Measurements from ENCODE around the gene FOXO3. TPM values are rescaled to one million over a fixed set of nuclear protein-coding genes. Genes with fewer than 3 reads are reported as not detected.
"Not testable (repeated sequence)": the region's sequence is repeated elsewhere in the genome, so short reads cannot be mapped to it uniquely, and the experiment has no call there.

The FOXO3 gene
- total and polyA plus RNA-seq, 2 experiments from 2014 or later: 19.7 to 36.6 TPM

- no peak for DNase-seq
- in situ Hi-C loops (cut with MboI): loop anchor here (25.0 kb wide), 1 partner anchor 877 kb away; no protein-coding TSS in a partner anchor
- no peak overlapping the region for H3K9ac ChIP-seq
- H3K27me3 ChIP-seq (replicated peaks; ENCODE audit: insufficient read depth): no peaks in the 10 kb centered on the region
- H4K20me1 ChIP-seq (ENCODE audit: insufficient read depth): no peaks in the 10 kb centered on the region
- no peak overlapping the region for H3K4me2 ChIP-seq (ENCODE audit: unreplicated experiment)
- whole genome bisulfite sequencing, 2 experiments (ENCODE audit: low coverage in 1 of 2, low lambda C conversion rate in 2 of 2, missing lambda C conversion rate in 2 of 2): 80 to 83% methylated on average over 10 to 11 of the region's 11 CpGs
- no peaks in the 10 kb centered on the region for H3K4me1 ChIP-seq (ENCODE audit: insufficient read depth)
- H2AFZ ChIP-seq: no peak overlapping the region
- H3K9me3 ChIP-seq (ENCODE audit: low read depth): no peaks in the 10 kb centered on the region
- no peak for TF ChIP-seq EZH2phosphoT487 (IDR thresholded peaks at IDR 0.05; ENCODE audit: insufficient read depth, low read depth)
- TF ChIP-seq EZH2 (IDR thresholded peaks at IDR 0.05; ENCODE audit: insufficient read depth, poor library complexity, severe bottlenecking): no peak
- no peaks in the 10 kb centered on the region for H3K9me2 ChIP-seq (ENCODE audit: insufficient read depth)
- no peak overlapping the region for H3K4me3 ChIP-seq
- no peaks in the 10 kb centered on the region for H3K79me2 ChIP-seq (ENCODE audit: insufficient read depth)
- no peaks in the 10 kb centered on the region for H3F3A ChIP-seq (ENCODE audit: insufficient read depth)
- H3K27ac ChIP-seq: no peak overlapping the region
- H3K36me3 ChIP-seq (ENCODE audit: low read depth): no peaks in the 10 kb centered on the region
Measured at GRCh38 chr6:108535114-108535742, 25.5 kb upstream of the FOXO3 start.

- not testable (repeated sequence) for H3K9ac ChIP-seq; H3K4me2 ChIP-seq (ENCODE audit: unreplicated experiment); H3K4me1 ChIP-seq (ENCODE audit: insufficient read depth); H3K4me3 ChIP-seq; H3K27ac ChIP-seq; H2AFZ ChIP-seq; H3K9me3 ChIP-seq (ENCODE audit: low read depth); DNase-seq; H4K20me1 ChIP-seq (ENCODE audit: insufficient read depth); H3F3A ChIP-seq (ENCODE audit: insufficient read depth); H3K27me3 ChIP-seq (replicated peaks; ENCODE audit: insufficient read depth); H3K9me2 ChIP-seq (ENCODE audit: insufficient read depth); H3K79me2 ChIP-seq (ENCODE audit: insufficient read depth); H3K36me3 ChIP-seq (ENCODE audit: low read depth)
- in situ Hi-C loops (cut with MboI): loop anchor here (25.0 kb wide), 1 partner anchor 876 kb away; no protein-coding TSS in a partner anchor
- WGBS, 2 experiments (ENCODE audit: low coverage in 1 of 2, low lambda C conversion rate in 2 of 2, missing lambda C conversion rate in 2 of 2): 77 to 79% methylated on average over 4 of the region's 4 CpGs
Measured at GRCh38 chr6:108535920-108536535, 24.7 kb upstream of the FOXO3 start.

- Histone ChIP-seq H3K9ac (no peak overlapping the region), H3K4me2 (ENCODE audit: unreplicated experiment) (peak overlapping the region; percentile 34), H3K27me3 (replicated peaks; ENCODE audit: insufficient read depth) (no peaks in the 10 kb centered on the region), H3K36me3 (ENCODE audit: low read depth) (no peaks in the 10 kb centered on the region), H3K9me2 (ENCODE audit: insufficient read depth) (no peaks in the 10 kb centered on the region), H3K4me1 (ENCODE audit: insufficient read depth) (no peaks in the 10 kb centered on the region), H3F3A (ENCODE audit: insufficient read depth) (no peaks in the 10 kb centered on the region), H3K79me2 (ENCODE audit: insufficient read depth) (no peaks in the 10 kb centered on the region), H3K27ac (no peak overlapping the region), H2AFZ (peak overlapping the region; percentile 83), H3K4me3 (0 out of 2 replicates have a peak overlapping the region, but pooled peaks have one; percentile 22), H3K9me3 (ENCODE audit: low read depth) (no peaks in the 10 kb centered on the region), H4K20me1 (ENCODE audit: insufficient read depth) (no peaks in the 10 kb centered on the region)
- TF ChIP-seq EZH2 (IDR thresholded peaks at IDR 0.05; ENCODE audit: insufficient read depth, poor library complexity, severe bottlenecking) (no peak), EZH2phosphoT487 (IDR thresholded peaks at IDR 0.05; ENCODE audit: insufficient read depth, low read depth) (no peak)
- in situ Hi-C loops (cut with MboI): loop anchor here (5.0 to 25.0 kb wide), 4 partner anchors 293 to 870 kb away; no protein-coding TSS in a partner anchor
- DNase-seq: peak; percentile 84
- WGBS, 2 experiments (ENCODE audit: low coverage in 1 of 2, low lambda C conversion rate in 2 of 2, missing lambda C conversion rate in 2 of 2): 10% methylated on average over 5 of the region's 5 CpGs
Measured at GRCh38 chr6:108541843-108542759, 18.6 kb upstream of the FOXO3 start.

- no peaks in the 10 kb centered on the region for H3K36me3 ChIP-seq (ENCODE audit: low read depth)
- no peak overlapping the region for H3K27ac ChIP-seq
- no peak for DNase-seq
- no peak overlapping the region for H3K9ac ChIP-seq
- no peaks in the 10 kb centered on the region for H3K9me2 ChIP-seq (ENCODE audit: insufficient read depth)
- no peaks in the 10 kb centered on the region for H3K79me2 ChIP-seq (ENCODE audit: insufficient read depth)
- H3K4me2 ChIP-seq (ENCODE audit: unreplicated experiment): no peak overlapping the region
- TF ChIP-seq EZH2phosphoT487 (IDR thresholded peaks at IDR 0.05; ENCODE audit: insufficient read depth, low read depth) (no peak), EZH2 (IDR thresholded peaks at IDR 0.05; ENCODE audit: insufficient read depth, poor library complexity, severe bottlenecking) (no peak)
- H3K9me3 ChIP-seq (ENCODE audit: low read depth): no peaks in the 10 kb centered on the region
- no peaks in the 10 kb centered on the region for H3F3A ChIP-seq (ENCODE audit: insufficient read depth)
- no peak overlapping the region for H2AFZ ChIP-seq
- H3K4me1 ChIP-seq (ENCODE audit: insufficient read depth): no peaks in the 10 kb centered on the region
- in situ Hi-C loops (cut with MboI): loop anchor here (5.0 to 25.0 kb wide), 4 partner anchors 291 to 869 kb away; no protein-coding TSS in a partner anchor
- H3K27me3 ChIP-seq (replicated peaks; ENCODE audit: insufficient read depth): no peaks in the 10 kb centered on the region
- no peak overlapping the region for H3K4me3 ChIP-seq
- 70 to 71% methylated on average over 7 of the region's 7 CpGs for WGBS, 2 experiments (ENCODE audit: low coverage in 1 of 2, low lambda C conversion rate in 2 of 2, missing lambda C conversion rate in 2 of 2)
- no peaks in the 10 kb centered on the region for H4K20me1 ChIP-seq (ENCODE audit: insufficient read depth)
Measured at GRCh38 chr6:108543175-108543940, 17.4 kb upstream of the FOXO3 start.

Measured in GM23248 (cell line).